Measurements from ENCODE around the gene SUPT3H.
"Not testable (repeated sequence)": the region's sequence is repeated elsewhere in the genome, so short reads cannot be mapped to it uniquely, and the experiment has no call there.

SUPT3H gene

GRCh38 chr6:45314146-45314545 lies 63.6 kb downstream of the SUPT3H start:
- DNase-seq: no peak

GRCh38 chr6:45310118-45310788 lies 67.5 kb downstream of the SUPT3H start:
- no peak for DNase-seq

GRCh38 chr6:45305546-45305945 lies 72.2 kb downstream of the SUPT3H start:
- DNase-seq: no peak

- no peak for DNase-seq
Measured at GRCh38 chr6:45302832-45303231, 74.9 kb downstream of the SUPT3H start.

GRCh38 chr6:45301348-45302142 lies 76.2 kb downstream of the SUPT3H start:
- DNase-seq: no peak

- DNase-seq: no peak
Measured at GRCh38 chr6:45300736-45301135, 77.0 kb downstream of the SUPT3H start.

- DNase-seq: no peak
Measured at GRCh38 chr6:45299096-45299581, 78.6 kb downstream of the SUPT3H start.

- no peak for DNase-seq
Measured at GRCh38 chr6:45297320-45297719, 80.4 kb downstream of the SUPT3H start.

GRCh38 chr6:45294065-45294701 lies 83.6 kb downstream of the SUPT3H start:
- DNase-seq: not testable (repeated sequence)

- DNase-seq: no peak
Measured at GRCh38 chr6:45293306-45293705, 84.4 kb downstream of the SUPT3H start.

- DNase-seq: no peak
Measured at GRCh38 chr6:45289751-45290514, 87.8 kb downstream of the SUPT3H start.

- not testable (repeated sequence) for DNase-seq
Measured at GRCh38 chr6:45286707-45287106, 91.0 kb downstream of the SUPT3H start.

- peak; percentile 3 for DNase-seq
Measured at GRCh38 chr6:45278367-45278766, 99.4 kb downstream of the SUPT3H start.

- DNase-seq: not testable (repeated sequence)
Measured at GRCh38 chr6:45277741-45278140, 100.0 kb downstream of the SUPT3H start.

GRCh38 chr6:45275358-45275757 lies 102.4 kb downstream of the SUPT3H start:
- DNase-seq: no peak

GRCh38 chr6:45272626-45273025 lies 105.1 kb downstream of the SUPT3H start:
- DNase-seq: no peak

- peak; percentile 51 for DNase-seq
Measured at GRCh38 chr6:45265246-45265645, 112.5 kb downstream of the SUPT3H start.

- DNase-seq: no peak
Measured at GRCh38 chr6:45260696-45261095, 117.0 kb downstream of the SUPT3H start.

GRCh38 chr6:45256697-45257695 lies 120.7 kb downstream of the SUPT3H start:
- no peak for DNase-seq

GRCh38 chr6:45255434-45255833 lies 122.3 kb downstream of the SUPT3H start:
- no peak for DNase-seq

- no peak for DNase-seq
Measured at GRCh38 chr6:45254253-45254652, 123.5 kb downstream of the SUPT3H start.

- DNase-seq: no peak
Measured at GRCh38 chr6:45253453-45253852, 124.3 kb downstream of the SUPT3H start.

Measured in HCEC 1CT (cell line).